Esophagus muscularis mucosa (tissue), 3 donors: Measurements from ENCODE around the gene DIP2C.

Experiments used
- POLR2A ChIP-seq: fragments of 450-650 bp; IDR thresholded peaks from one replicate; pipeline ENCODE4 v1.6.1; 2017; ENCODE audit warnings: antibody characterized with exemption, moderate library complexity, mild to moderate bottlenecking, low read depth
- POLR2AphosphoS5 ChIP-seq, 2 donors: sonication (generic); formaldehyde crosslinking; IDR thresholded peaks; one replicate each; pipeline ENCODE4 v1.6.1; 2017; ENCODE audit warnings: antibody characterized with exemption in 2 of 2
- TF ChIP-seq, protein P1 (sequence below), 3 experiments: fragments of 200-600 bp in 2 of 3; fragments of 450-650 bp in 1 of 3; sonication (generic) in 2 of 3; IDR thresholded peaks; one replicate each; pipeline ENCODE4 v1.5.1; 2017 to 2019; ENCODE audit warnings: antibody characterized with exemption in 3 of 3, mild to moderate bottlenecking in 2 of 3, moderate library complexity in 1 of 3

DNA sequence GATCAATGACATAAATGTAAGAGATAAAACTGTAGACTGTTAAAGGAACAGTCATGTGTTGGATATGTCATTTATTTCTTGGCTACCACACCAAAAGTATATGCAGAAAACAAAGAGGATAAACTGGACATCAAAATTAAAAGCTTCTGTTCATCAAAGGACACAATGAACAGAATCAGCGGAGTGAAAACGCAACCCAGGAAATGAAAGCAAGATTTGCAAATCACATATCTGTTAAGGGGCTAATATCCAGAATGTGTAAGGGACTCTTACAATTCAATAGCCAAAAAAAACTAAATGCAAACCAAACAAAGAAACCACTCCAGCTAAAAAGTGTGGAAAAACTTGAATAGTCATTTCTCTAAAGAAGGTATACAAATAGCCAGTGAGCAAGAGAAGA is 390.0 kb downstream of the DIP2C start:
- TF ChIP-seq, protein P1, sequence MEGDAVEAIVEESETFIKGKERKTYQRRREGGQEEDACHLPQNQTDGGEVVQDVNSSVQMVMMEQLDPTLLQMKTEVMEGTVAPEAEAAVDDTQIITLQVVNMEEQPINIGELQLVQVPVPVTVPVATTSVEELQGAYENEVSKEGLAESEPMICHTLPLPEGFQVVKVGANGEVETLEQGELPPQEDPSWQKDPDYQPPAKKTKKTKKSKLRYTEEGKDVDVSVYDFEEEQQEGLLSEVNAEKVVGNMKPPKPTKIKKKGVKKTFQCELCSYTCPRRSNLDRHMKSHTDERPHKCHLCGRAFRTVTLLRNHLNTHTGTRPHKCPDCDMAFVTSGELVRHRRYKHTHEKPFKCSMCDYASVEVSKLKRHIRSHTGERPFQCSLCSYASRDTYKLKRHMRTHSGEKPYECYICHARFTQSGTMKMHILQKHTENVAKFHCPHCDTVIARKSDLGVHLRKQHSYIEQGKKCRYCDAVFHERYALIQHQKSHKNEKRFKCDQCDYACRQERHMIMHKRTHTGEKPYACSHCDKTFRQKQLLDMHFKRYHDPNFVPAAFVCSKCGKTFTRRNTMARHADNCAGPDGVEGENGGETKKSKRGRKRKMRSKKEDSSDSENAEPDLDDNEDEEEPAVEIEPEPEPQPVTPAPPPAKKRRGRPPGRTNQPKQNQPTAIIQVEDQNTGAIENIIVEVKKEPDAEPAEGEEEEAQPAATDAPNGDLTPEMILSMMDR (IDR thresholded peaks at IDR 0.05): no peak
- no peak for TF ChIP-seq POLR2A
- TF ChIP-seq POLR2AphosphoS5 (IDR thresholded peaks at IDR 0.05): no peak
